HG03354 (cell line): ENCODE data around the gene NSD2.
"Not testable (repeated sequence)": the region's sequence is repeated elsewhere in the genome, so short reads cannot be mapped to it uniquely, and the experiment has no call there.

Source experiments
- ATAC-seq: cut with Tn5 transposase; IDR thresholded peaks from one replicate; pipeline ENCODE4 v1.9.1; 2021; ENCODE audit warnings: mild to moderate bottlenecking; ENCODE audit not compliant: unreplicated experiment, poor library complexity, severe bottlenecking

The NSD2 gene

GRCh38 chr4:1887052-1887451, 15.9 kb downstream of the NSD2 start:
- ATAC-seq = no peak

GRCh38 chr4:1890979-1891570, 19.9 kb downstream of the NSD2 start:
- ATAC-seq = no peak

DNA sequence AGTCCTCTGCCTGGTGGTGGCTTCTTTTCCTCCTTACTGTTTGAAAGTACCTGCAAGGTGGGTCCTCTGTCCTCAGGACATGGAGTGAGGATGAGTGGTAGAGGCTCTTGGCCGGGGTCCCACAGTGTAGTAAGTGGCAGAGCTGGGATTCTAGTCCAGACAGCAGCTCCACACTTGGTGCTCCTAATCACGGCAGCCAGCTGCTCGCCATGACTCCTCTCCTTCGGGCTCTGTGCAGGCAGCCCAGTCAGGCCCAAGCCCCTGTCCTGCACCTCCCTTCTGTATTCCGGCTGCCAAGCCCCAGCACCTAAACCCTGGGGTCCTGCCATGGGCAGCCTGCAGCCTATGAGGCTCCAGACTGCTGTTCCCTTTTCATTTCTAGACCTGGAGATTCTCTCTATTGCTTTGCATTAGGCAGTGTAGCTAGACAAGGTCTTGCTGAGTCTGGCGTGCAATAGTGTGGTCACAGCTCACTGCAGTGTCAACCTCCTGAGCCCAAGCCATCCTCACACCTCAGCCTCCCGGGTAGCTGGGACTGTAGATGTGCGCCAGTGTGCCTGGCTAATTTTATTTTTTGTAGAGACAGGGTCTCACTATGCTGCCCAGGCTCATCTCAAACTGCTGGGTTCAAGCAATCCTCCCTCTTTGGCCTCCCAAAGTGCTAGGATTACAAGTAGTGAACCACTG, 24.9 kb downstream of the NSD2 start:
- ATAC-seq = no peak

GRCh38 chr4:1896658-1896991, 25.4 kb downstream of the NSD2 start:
- ATAC-seq = no peak

- ATAC-seq = no peak
Observed at GRCh38 chr4:1898007-1898406, 26.8 kb downstream of the NSD2 start.

- ATAC-seq = peak; percentile 16
Observed at GRCh38 chr4:1898681-1899080, 27.5 kb downstream of the NSD2 start.

DNA sequence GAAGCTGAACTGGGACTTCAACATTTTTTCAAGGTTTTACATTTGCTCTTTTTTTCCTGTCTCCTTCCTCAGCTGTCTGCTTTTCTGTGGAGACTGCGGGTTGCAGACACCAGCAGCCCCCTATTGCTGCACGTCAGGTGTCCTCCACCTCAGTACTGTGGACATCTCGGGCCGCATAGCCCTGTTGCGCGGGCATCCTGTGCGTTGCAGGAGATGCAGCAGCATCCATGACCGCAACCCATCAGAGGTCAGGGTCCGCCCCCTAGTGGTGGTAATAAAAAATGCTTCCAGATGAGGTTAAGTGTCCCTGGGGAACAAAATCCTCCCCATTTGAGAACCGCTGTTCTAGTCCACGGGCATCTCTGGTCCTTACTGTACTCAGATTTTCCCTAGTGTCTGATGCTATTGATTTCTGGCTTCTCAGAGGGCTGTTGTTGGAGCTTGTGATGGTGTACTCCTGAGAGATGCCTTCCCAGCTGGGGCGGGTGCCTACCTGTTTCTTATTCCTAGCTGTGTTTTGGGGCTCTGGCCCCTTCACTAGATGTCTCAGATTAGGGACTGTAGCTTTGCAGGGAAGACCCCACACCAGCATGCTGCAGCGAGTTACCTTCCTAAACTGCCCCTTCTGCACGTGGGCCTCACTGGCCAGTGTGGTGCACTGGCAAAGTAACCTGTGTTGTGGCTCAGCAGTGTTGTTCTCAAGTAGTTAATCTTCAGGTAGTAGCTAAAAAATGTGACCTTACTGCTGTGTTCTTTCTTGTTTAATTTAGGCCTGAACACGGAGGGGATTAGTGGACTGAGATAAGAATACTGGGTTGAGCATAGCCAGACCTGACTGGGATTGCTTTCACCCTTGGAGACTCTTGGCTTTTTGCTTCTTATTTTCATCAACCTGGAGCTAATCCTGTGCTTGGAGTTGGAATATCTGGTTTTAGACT, 28.2 kb downstream of the NSD2 start:
- ATAC-seq = peak; percentile 86

- ATAC-seq = no peak
Observed at GRCh38 chr4:1900087-1900433, 28.9 kb downstream of the NSD2 start.

- ATAC-seq = no peak
Observed at GRCh38 chr4:1900624-1901023, 29.4 kb downstream of the NSD2 start.

GRCh38 chr4:1901127-1901526, 29.9 kb downstream of the NSD2 start:
- ATAC-seq = no peak

DNA sequence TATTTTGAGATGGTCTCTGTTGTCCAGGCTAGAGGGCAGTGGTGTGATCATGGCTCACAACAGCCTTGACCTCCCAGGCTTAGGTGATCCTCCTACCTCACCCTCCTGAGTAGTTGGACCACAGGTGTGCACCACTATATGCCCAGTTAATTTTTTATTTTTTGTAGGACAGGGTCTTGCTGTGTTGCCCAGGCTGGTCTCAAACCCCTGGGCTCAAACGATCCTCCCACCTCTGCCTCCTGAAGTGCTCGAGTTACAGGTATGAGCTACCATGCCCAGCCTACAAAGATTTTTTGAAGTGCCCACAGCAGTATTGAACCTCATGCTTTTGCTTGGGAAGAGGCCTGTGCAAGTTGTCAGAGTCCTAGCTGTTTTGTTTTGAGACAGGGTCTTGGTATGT, 31.1 kb downstream of the NSD2 start:
- no peak for ATAC-seq

DNA sequence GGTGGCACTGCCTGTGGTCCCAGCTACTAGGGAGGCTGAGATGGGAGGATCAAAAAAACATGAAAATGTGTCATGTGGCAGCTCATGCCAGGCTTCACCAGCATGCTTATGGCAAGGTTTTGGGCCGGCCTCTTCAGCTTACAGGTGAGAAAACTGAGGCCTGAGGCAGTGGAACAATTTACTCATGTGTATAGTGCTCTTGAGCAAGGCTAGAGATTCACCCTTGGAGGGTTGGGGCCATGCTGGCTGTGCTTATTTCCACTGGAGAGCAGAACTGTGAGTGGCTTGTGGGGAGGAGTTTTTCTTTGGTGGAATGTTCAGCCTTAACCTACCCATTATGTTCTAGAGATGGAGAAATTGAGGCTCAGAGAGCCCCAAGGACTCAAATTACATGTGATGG, 31.8 kb downstream of the NSD2 start:
- no peak for ATAC-seq

- no peak for ATAC-seq
Observed at GRCh38 chr4:1904042-1904441, 32.8 kb downstream of the NSD2 start.

DNA sequence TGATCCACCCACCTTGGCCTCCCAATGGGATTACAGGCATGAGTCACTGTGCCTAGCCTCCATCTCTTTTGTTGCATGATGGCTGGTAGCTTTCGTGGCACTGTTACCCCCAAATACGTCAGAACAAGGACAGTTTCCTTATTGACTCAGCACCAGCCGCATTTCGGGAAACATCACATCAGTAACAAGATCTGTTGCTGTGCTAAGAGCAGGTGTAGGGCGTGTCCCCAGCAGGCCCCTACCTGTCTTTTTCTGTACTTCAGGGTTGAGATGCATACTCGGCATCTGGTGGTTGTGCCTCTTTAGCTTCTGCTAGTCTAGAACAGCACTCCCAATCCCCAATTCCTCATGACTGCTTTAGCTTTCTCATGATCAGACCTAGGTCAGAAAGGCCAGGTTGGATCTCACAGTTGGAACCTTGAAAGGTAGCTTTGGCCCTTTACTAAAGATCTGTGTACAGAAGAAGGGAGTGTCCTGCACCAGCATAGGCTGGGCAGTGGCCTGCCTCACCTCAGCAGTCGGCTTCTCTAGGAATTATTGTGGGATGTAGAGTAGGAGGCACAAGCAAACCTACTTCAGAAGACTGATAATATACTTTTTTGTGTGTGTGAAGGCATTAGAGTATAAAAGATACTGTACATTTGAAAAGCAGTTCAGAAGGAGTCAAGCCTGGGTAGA, 36.8 kb downstream of the NSD2 start:
- ATAC-seq = no peak

- not testable (repeated sequence) for ATAC-seq
Observed at GRCh38 chr4:1909696-1910095, 38.5 kb downstream of the NSD2 start.

DNA sequence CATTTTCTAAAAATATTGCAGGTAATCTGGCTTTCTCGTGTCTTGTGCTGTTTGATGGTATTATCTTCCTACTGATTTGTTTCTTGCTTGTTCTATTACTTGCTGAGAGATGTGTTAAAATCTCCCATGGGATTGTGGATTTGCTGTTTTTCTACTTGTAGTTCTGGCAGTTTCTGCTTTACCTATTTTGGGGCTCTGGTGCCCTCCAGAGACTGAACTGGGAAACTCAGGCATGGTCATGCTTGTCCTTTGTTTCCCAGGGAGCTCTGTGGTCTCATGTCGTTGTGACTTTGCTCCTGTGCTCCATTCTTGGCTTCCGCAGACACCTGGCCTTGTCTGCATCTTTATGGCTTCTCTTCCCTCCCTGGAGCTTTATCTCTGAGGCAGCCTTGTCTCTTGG, 39.5 kb downstream of the NSD2 start:
- no peak for ATAC-seq

- not testable (repeated sequence) for ATAC-seq
Observed at GRCh38 chr4:1911316-1911715, 40.1 kb downstream of the NSD2 start.

- no peak for ATAC-seq
Observed at GRCh38 chr4:1922821-1923220, 51.6 kb downstream of the NSD2 start.

- no peak for ATAC-seq
Observed at GRCh38 chr4:1927675-1928074, 56.5 kb downstream of the NSD2 start.
